OCI-LY7 (cell line): ENCODE results near the gene DPT.

Source experiments
- CTCF ChIP-seq: fragments of 200-600 bp; sonication (generic); conservative IDR thresholded peaks from 2 replicates; pipeline ENCODE4 v1.5.1; 2014; ENCODE audit warnings: mild to moderate bottlenecking, antibody characterized with exemption, low read length, moderate library complexity, mixed read lengths
- EZH2phosphoT487 ChIP-seq: fragments of 200-600 bp; sonication (generic); IDR thresholded peaks from 2 replicates; pipeline ENCODE4 v1.6.1; 2018; ENCODE audit warnings: low read depth, borderline replicate concordance, mild to moderate bottlenecking, mixed run types, antibody characterized with exemption, low read length, moderate library complexity, mixed read lengths

GRCh38 chr1:168758503-168758902 is 29.5 kb upstream of the DPT start:
- no peak for TF ChIP-seq CTCF
- no peak for TF ChIP-seq EZH2phosphoT487
